ENCODE data around the gene SLC34A1.

The SLC34A1 gene

GRCh38 chr5:177402271-177403043 is 18.2 kb downstream of the SLC34A1 start:
- Histone ChIP-seq H2AFZ (ENCODE audit: low read length, unreplicated experiment) (peak overlapping the region; percentile 41), H3K27ac (ENCODE audit: low read depth, low read length) (no peak overlapping the region), H3K36me3 (ENCODE audit: insufficient read depth, low read length) (no peaks in the 10 kb centered on the region), H3K4me3 (ENCODE audit: low read depth, low read length) (peak overlapping the region; percentile 77), H3K79me2 (ENCODE audit: control insufficient read depth, insufficient read depth, low read length, unreplicated experiment) (no peaks in the 10 kb centered on the region), H3K27me3 (ENCODE audit: insufficient read depth, low read length) (peaks cover 40% of the 10 kb centered on the region), H3K4me1 (ENCODE audit: control insufficient read depth, insufficient read depth, low read length, unreplicated experiment) (peaks cover 8% of the 10 kb centered on the region)

GRCh38 chr5:177403102-177403791 is 19.0 kb downstream of the SLC34A1 start:
- H3K79me2 ChIP-seq (ENCODE audit: control insufficient read depth, insufficient read depth, low read length, unreplicated experiment) = no peaks in the 10 kb centered on the region
- peaks cover 40% of the 10 kb centered on the region for H3K27me3 ChIP-seq (ENCODE audit: insufficient read depth, low read length)
- H3K4me3 ChIP-seq (ENCODE audit: low read depth, low read length) = peak overlapping the region; percentile 77
- H3K27ac ChIP-seq (ENCODE audit: low read depth, low read length) = no peak overlapping the region
- peaks cover 8% of the 10 kb centered on the region for H3K4me1 ChIP-seq (ENCODE audit: control insufficient read depth, insufficient read depth, low read length, unreplicated experiment)
- H3K36me3 ChIP-seq (ENCODE audit: insufficient read depth, low read length) = no peaks in the 10 kb centered on the region
- H2AFZ ChIP-seq (ENCODE audit: low read length, unreplicated experiment) = peak overlapping the region; percentile 41

GRCh38 chr5:177403792-177404640 is 19.8 kb downstream of the SLC34A1 start:
- Histone ChIP-seq H3K27me3 (ENCODE audit: insufficient read depth, low read length) (peaks cover 40% of the 10 kb centered on the region), H3K4me1 (ENCODE audit: control insufficient read depth, insufficient read depth, low read length, unreplicated experiment) (peaks cover 8% of the 10 kb centered on the region)

GRCh38 chr5:177404641-177405179 is 20.5 kb downstream of the SLC34A1 start:
- H3K36me3 ChIP-seq (ENCODE audit: insufficient read depth, low read length) = no peaks in the 10 kb centered on the region
- peaks cover 34% of the 10 kb centered on the region for H3K27me3 ChIP-seq (ENCODE audit: insufficient read depth, low read length)
- H2AFZ ChIP-seq (ENCODE audit: low read length, unreplicated experiment) = peak overlapping the region; percentile 77
- H3K4me1 ChIP-seq (ENCODE audit: control insufficient read depth, insufficient read depth, low read length, unreplicated experiment) = peaks cover 8% of the 10 kb centered on the region
- no peaks in the 10 kb centered on the region for H3K79me2 ChIP-seq (ENCODE audit: control insufficient read depth, insufficient read depth, low read length, unreplicated experiment)
- H3K27ac ChIP-seq (ENCODE audit: low read depth, low read length) = no peak overlapping the region
- peak overlapping the region; percentile 77 for H3K4me3 ChIP-seq (ENCODE audit: low read depth, low read length)

More at GRCh38 chr5:177403792-177404640, 19.8 kb downstream of the SLC34A1 start:
- H2AFZ ChIP-seq (ENCODE audit: low read length, unreplicated experiment) = peak overlapping the region; percentile 77
- no peaks in the 10 kb centered on the region for H3K79me2 ChIP-seq (ENCODE audit: control insufficient read depth, insufficient read depth, low read length, unreplicated experiment)
- H3K27ac ChIP-seq (ENCODE audit: low read depth, low read length) = no peak overlapping the region
- H3K36me3 ChIP-seq (ENCODE audit: insufficient read depth, low read length) = no peaks in the 10 kb centered on the region
- peak overlapping the region; percentile 77 for H3K4me3 ChIP-seq (ENCODE audit: low read depth, low read length)

- Histone ChIP-seq H3K27me3 (ENCODE audit: insufficient read depth, low read length) (peaks cover 28% of the 10 kb centered on the region), H3K4me1 (ENCODE audit: control insufficient read depth, insufficient read depth, low read length, unreplicated experiment) (peaks cover 8% of the 10 kb centered on the region), H3K36me3 (ENCODE audit: insufficient read depth, low read length) (no peaks in the 10 kb centered on the region), H2AFZ (ENCODE audit: low read length, unreplicated experiment) (no peak overlapping the region), H3K4me3 (ENCODE audit: low read depth, low read length) (no peak overlapping the region), H3K27ac (ENCODE audit: low read depth, low read length) (no peak overlapping the region), H3K79me2 (ENCODE audit: control insufficient read depth, insufficient read depth, low read length, unreplicated experiment) (no peaks in the 10 kb centered on the region)
Observed at GRCh38 chr5:177405312-177405711, 21.1 kb downstream of the SLC34A1 start.

GRCh38 chr5:177405805-177406204 is 21.6 kb downstream of the SLC34A1 start:
- peaks cover 8% of the 10 kb centered on the region for H3K4me1 ChIP-seq (ENCODE audit: control insufficient read depth, insufficient read depth, low read length, unreplicated experiment)
- no peaks in the 10 kb centered on the region for H3K79me2 ChIP-seq (ENCODE audit: control insufficient read depth, insufficient read depth, low read length, unreplicated experiment)
- peaks cover 24% of the 10 kb centered on the region for H3K27me3 ChIP-seq (ENCODE audit: insufficient read depth, low read length)
- no peak overlapping the region for H2AFZ ChIP-seq (ENCODE audit: low read length, unreplicated experiment)
- no peak overlapping the region for H3K27ac ChIP-seq (ENCODE audit: low read depth, low read length)
- no peak overlapping the region for H3K4me3 ChIP-seq (ENCODE audit: low read depth, low read length)
- no peaks in the 10 kb centered on the region for H3K36me3 ChIP-seq (ENCODE audit: insufficient read depth, low read length)

GRCh38 chr5:177409043-177409801 is 25.0 kb downstream of the SLC34A1 start, which contains the start of gene F12:
Gene F12, minus strand, starts transcription at chr5:177409564. Its CDS starts 37 bp downstream, at chr5:177409527.
- H3K4me1 ChIP-seq (ENCODE audit: control insufficient read depth, insufficient read depth, low read length, unreplicated experiment) = peaks cover 5% of the 10 kb centered on the region
- no peak within 1 kb of the TSS for H2AFZ ChIP-seq (ENCODE audit: low read length, unreplicated experiment)
- H3K27ac ChIP-seq (ENCODE audit: low read depth, low read length) = no peak within 1 kb of the TSS
- H3K4me3 ChIP-seq (ENCODE audit: low read depth, low read length) = no peak within 1 kb of the TSS
- H3K27me3 ChIP-seq (ENCODE audit: insufficient read depth, low read length) = no peaks in the 10 kb centered on the region; the same call in 1 of the 2 replicates
- no peaks in the 10 kb centered on the region for H3K36me3 ChIP-seq (ENCODE audit: insufficient read depth, low read length)
- no peaks in the 10 kb centered on the region for H3K79me2 ChIP-seq (ENCODE audit: control insufficient read depth, insufficient read depth, low read length, unreplicated experiment)

- H3K36me3 ChIP-seq (ENCODE audit: insufficient read depth, low read length) = no peaks in the 10 kb centered on the region
- no peak overlapping the region for H2AFZ ChIP-seq (ENCODE audit: low read length, unreplicated experiment)
- H3K27ac ChIP-seq (ENCODE audit: low read depth, low read length) = no peak overlapping the region
- no peaks in the 10 kb centered on the region for H3K4me1 ChIP-seq (ENCODE audit: control insufficient read depth, insufficient read depth, low read length, unreplicated experiment)
- H3K4me3 ChIP-seq (ENCODE audit: low read depth, low read length) = no peak overlapping the region
- no peaks in the 10 kb centered on the region for H3K79me2 ChIP-seq (ENCODE audit: control insufficient read depth, insufficient read depth, low read length, unreplicated experiment)
- no peaks in the 10 kb centered on the region; the same call in 1 of the 2 replicates for H3K27me3 ChIP-seq (ENCODE audit: insufficient read depth, low read length)
Observed at GRCh38 chr5:177410575-177410974, 26.3 kb downstream of the SLC34A1 start.

GRCh38 chr5:177412603-177413233 is 28.5 kb downstream of the SLC34A1 start:
- H3K4me1 ChIP-seq (ENCODE audit: control insufficient read depth, insufficient read depth, low read length, unreplicated experiment) = no peaks in the 10 kb centered on the region
- no peak overlapping the region for H3K4me3 ChIP-seq (ENCODE audit: low read depth, low read length)
- H3K27me3 ChIP-seq (ENCODE audit: insufficient read depth, low read length) = no peaks in the 10 kb centered on the region
- H2AFZ ChIP-seq (ENCODE audit: low read length, unreplicated experiment) = no peak overlapping the region
- H3K79me2 ChIP-seq (ENCODE audit: control insufficient read depth, insufficient read depth, low read length, unreplicated experiment) = no peaks in the 10 kb centered on the region
- H3K36me3 ChIP-seq (ENCODE audit: insufficient read depth, low read length) = no peaks in the 10 kb centered on the region
- no peak overlapping the region for H3K27ac ChIP-seq (ENCODE audit: low read depth, low read length)

Measured in ACC112 (cell line).